MCF 10A (cell line): ENCODE measurements around the gene MTF1. TPM values are rescaled to one million over a fixed set of nuclear protein-coding genes. Genes with fewer than 3 reads are reported as not detected.

Experiments
- BruUV-seq: library from RNA; stranded (reverse); fragments of 400-500 nt; replicated peaks from 2 replicates; lab custom pipeline; 2021; lab: Mats Ljungman, UMichigan
- CTCF ChIA-PET: fragments of 300-600 bp; sonication (Branson Sonifier 250); formaldehyde crosslinking; extraction: SDS; loops from one replicate; lab custom pipeline; 2021; ENCODE audit warnings: antibody characterized with exemption, inconsistent platforms; lab: Yijun Ruan, JAX
- POLR2A ChIA-PET: fragments of 300-600, 350-650 bp; sonication (Branson Sonifier 250); formaldehyde crosslinking; extraction: SDS; loops from one replicate; lab custom pipeline; 2020; ENCODE audit warnings: antibody characterized with exemption, inconsistent platforms; lab: Yijun Ruan, JAX
- DNase-seq: peaks from one replicate; pipeline ENCODE4 v3.0.0-alpha.2; 2018; ENCODE audit not compliant: unreplicated experiment
- H3K27ac Mint-ChIP-seq: one replicate; pipeline ENCODE4 v1.8.0; 2022; ENCODE audit warnings: mild to moderate bottlenecking, low read depth, mixed read lengths; ENCODE audit not compliant: unreplicated experiment
- H3K27me3 Mint-ChIP-seq: one replicate; pipeline ENCODE4 v1.8.0; 2022; ENCODE audit warnings: mixed read lengths; ENCODE audit not compliant: insufficient read depth, unreplicated experiment
- H3K36me3 Mint-ChIP-seq: one replicate; pipeline ENCODE4 v1.8.0; 2022; ENCODE audit warnings: mild to moderate bottlenecking, moderate library complexity, mixed read lengths; ENCODE audit not compliant: insufficient read depth, unreplicated experiment
- H3K4me1 Mint-ChIP-seq: one replicate; pipeline ENCODE4 v1.8.0; 2022; ENCODE audit warnings: mixed read lengths; ENCODE audit not compliant: insufficient read depth, unreplicated experiment
- H3K4me3 Mint-ChIP-seq: one replicate; pipeline ENCODE4 v1.8.0; 2022; ENCODE audit warnings: mild to moderate bottlenecking, moderate library complexity, mixed read lengths; ENCODE audit not compliant: unreplicated experiment
- H3K9me3 Mint-ChIP-seq: one replicate; pipeline ENCODE4 v1.8.0; 2022; ENCODE audit warnings: mixed read lengths; ENCODE audit not compliant: unreplicated experiment
- intact Hi-C: fragments of 100-400 bp; cut with micrococcal nuclease; formaldehyde crosslinking; loops from 2 replicates; pipeline ENCODE4 v1.14.1; 2022
- total RNA-seq: library from RNA; stranded (reverse); gene quantifications from 2 replicates; pipeline ENCODE4 v1.2.3, GENCODE V29; 2022
- TF ChIP-seq, protein P1 (sequence below): fragments of 200-600 bp; IDR thresholded peaks from one replicate; pipeline ENCODE4 v1.8.0; 2022; ENCODE audit warnings: antibody characterized with exemption, mild to moderate bottlenecking; ENCODE audit not compliant: unreplicated experiment

MTF1 gene
- total RNA-seq, 1 experiment from 2014 or later, result 34.7 TPM

DNA sequence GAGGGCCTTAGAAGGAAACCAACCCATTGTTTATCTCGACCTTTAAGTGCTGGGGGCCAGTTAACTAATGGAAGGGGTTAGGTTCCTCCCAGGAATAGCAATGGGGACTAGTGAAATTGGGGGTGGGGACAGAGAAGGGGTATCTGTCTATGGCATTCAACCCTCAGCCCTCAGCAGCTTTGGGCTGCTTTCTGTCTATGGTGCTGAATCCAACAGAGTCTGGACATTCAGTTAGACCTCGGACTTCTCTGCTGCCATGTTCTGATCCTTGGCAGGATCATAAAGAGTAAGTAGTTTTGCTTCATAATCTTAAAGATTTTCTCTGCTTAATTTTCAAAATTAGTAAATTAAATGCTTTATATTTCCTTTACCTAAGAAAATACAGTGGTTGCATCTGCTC lies 91.9 kb downstream of the MTF1 start:
- DNase-seq, result no peak
- BruUV-seq, result no TSS peak
- ChIA-PET POLR2A (interaction anchor here (1.5 kb wide), 1 partner anchor 41 kb away, joined by 3 read pairs; no protein-coding TSS in a partner anchor), CTCF (no interaction called here)
- no peaks in the 10 kb centered on the region for H3K9me3 Mint-ChIP-seq
- TF ChIP-seq, protein P1, sequence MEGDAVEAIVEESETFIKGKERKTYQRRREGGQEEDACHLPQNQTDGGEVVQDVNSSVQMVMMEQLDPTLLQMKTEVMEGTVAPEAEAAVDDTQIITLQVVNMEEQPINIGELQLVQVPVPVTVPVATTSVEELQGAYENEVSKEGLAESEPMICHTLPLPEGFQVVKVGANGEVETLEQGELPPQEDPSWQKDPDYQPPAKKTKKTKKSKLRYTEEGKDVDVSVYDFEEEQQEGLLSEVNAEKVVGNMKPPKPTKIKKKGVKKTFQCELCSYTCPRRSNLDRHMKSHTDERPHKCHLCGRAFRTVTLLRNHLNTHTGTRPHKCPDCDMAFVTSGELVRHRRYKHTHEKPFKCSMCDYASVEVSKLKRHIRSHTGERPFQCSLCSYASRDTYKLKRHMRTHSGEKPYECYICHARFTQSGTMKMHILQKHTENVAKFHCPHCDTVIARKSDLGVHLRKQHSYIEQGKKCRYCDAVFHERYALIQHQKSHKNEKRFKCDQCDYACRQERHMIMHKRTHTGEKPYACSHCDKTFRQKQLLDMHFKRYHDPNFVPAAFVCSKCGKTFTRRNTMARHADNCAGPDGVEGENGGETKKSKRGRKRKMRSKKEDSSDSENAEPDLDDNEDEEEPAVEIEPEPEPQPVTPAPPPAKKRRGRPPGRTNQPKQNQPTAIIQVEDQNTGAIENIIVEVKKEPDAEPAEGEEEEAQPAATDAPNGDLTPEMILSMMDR, result no peak
- H3K4me1 Mint-ChIP-seq, result no peaks in the 10 kb centered on the region
- H3K36me3 Mint-ChIP-seq, result no peaks in the 10 kb centered on the region
- no peak overlapping the region for H3K4me3 Mint-ChIP-seq
- H3K27ac Mint-ChIP-seq, result no peak overlapping the region
- peaks cover 91% of the 10 kb centered on the region for H3K27me3 Mint-ChIP-seq
- intact Hi-C loops, result no loop called here

DNA sequence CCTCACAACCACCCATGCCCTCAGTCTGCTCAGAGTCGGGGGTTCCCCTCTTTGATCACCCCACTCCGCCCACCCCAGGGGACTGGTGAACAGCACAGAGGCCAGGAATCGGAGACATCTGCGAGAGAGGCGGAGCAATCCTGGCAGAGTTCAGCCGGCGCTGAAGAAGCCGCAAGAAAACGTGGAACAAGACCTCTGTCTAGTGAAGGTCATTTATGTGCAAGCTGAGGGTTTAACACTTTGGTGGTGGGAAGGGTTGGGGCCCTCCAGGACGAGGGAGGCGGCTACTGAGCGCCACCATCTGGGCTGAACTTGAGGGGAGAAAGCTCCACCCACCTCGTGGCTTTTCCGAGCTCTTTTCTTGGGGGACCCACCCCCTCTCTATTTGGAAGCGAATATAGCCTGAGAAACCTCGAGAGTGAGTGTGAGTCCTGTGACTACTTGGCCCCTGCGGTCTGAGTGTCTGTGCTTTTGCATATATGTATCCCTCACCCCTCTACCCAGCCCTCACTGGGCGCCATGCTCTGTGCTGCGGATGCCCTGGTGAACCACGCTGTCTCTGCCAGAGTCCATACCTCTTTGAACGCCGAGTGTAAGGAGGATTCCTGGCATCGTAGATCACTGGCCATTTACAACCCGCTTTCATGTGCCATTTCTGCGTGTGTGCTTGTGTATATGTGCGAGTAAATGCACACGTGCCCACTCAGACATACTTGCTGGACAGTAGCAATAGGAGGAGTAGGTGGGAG lies 93.3 kb downstream of the MTF1 start:
- Mint-ChIP-seq H3K4me1 (no peaks in the 10 kb centered on the region), H3K4me3 (no peak overlapping the region), H3K27ac (no peak overlapping the region), H3K9me3 (no peaks in the 10 kb centered on the region), H3K36me3 (no peaks in the 10 kb centered on the region), H3K27me3 (peaks cover 92% of the 10 kb centered on the region)
- DNase-seq, result peak; percentile 22
- BruUV-seq, result no TSS peak
- intact Hi-C loops, result no loop called here
- TF ChIP-seq, protein P1, result no peak
- ChIA-PET POLR2A (no interaction called here), CTCF (interaction anchor here (0.6 to 1.2 kb wide), 2 partner anchors 11 to 1194 kb away, joined by 3 to 4 read pairs; no protein-coding TSS in a partner anchor)

DNA sequence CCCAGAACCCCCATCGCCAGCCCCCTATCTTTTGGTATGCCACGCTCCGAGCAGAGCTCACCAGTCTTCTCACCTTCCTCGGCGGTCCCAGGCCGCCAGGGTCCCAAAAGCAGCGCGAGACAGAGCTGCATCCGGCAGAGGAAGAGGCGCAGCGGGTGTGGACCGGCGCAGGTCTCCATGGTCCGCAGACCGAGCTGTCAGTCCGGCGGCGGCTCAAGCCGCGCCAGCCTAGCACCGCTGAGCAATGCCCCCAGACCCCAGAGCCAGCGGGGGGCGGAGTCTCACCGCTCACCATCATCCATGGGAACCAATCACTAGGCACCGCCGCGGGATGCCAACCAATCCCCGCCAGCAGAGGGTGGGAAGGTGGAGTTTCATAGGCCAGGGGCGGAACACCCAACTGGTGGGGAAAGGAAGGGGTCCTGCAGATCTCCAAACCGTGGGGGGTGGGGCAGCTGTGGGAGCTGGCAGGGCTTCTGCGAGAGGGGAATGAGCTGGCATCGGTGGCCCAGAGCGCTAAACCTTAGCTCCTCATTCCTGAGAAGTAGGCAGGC lies 94.4 kb downstream of the MTF1 start, which contains the start of gene EPHA10:
Gene EPHA10 (minus strand): TSS at position 233 of the 554 bp plus-strand sequence. CDS start 54 bp downstream, at position 179.
- TF ChIP-seq, protein P1, result no peak
- intact Hi-C loops, result no loop called here
- ChIA-PET CTCF (interaction anchor here (0.6 to 1.2 kb wide), 4 partner anchors 13 to 1193 kb away, joined by 3 to 4 read pairs (median 4); no protein-coding TSS in a partner anchor), POLR2A (interaction anchor here (0.6 kb wide), 1 partner anchor 230 kb away, joined by 4 read pairs; no protein-coding TSS in a partner anchor)
- Mint-ChIP-seq H3K9me3 (no peaks in the 10 kb centered on the region), H3K27me3 (peaks cover 81% of the 10 kb centered on the region), H3K36me3 (no peaks in the 10 kb centered on the region), H3K4me1 (no peaks in the 10 kb centered on the region), H3K4me3 (no peak within 1 kb of the TSS), H3K27ac (no peak within 1 kb of the TSS)
- no peak for DNase-seq
- no TSS peak for BruUV-seq

DNA sequence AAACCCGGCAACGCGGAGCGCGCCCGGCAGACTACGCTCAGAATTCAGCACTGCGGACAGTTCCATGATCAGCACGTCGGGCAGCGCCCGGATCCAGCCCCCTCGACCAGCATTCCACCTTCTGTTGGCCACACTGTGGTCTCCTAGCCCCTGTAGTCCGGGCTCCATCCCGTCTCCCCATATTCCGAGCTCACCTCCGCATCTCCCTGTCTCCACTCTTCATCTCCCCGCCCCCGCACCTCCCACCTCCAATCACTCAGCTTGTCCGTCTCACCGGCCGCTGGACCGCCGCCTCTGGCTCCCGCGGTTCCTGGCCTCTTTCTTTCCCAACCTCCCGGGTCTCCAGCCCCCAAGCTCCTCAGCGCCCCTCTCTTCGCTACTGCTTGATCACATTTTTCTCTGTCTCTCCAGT lies 95.0 kb downstream of the MTF1 start:
- no peak for DNase-seq

More for the DNA sequence above, 95.0 kb downstream of the MTF1 start:
- Mint-ChIP-seq H3K9me3 (no peaks in the 10 kb centered on the region), H3K36me3 (no peaks in the 10 kb centered on the region), H3K27me3 (peaks cover 75% of the 10 kb centered on the region), H3K4me1 (no peaks in the 10 kb centered on the region), H3K4me3 (no peak overlapping the region), H3K27ac (no peak overlapping the region)
- BruUV-seq, result no TSS peak
- TF ChIP-seq, protein P1, result no peak
- intact Hi-C loops, result no loop called here
- ChIA-PET POLR2A (no interaction called here), CTCF (interaction anchor here (1.0 kb wide), 1 partner anchor 1155 kb away, joined by 4 read pairs; no protein-coding TSS in a partner anchor)
